CD4-positive, alpha-beta T cell treated with Interleukin-2 at 100 ng/mL for 4 hours (primary cell): ENCODE measurements around the gene NDUFA3.
"Not testable (repeated sequence)": the region's sequence is repeated elsewhere in the genome, so short reads cannot be mapped to it uniquely, and the experiment has no call there.

Source experiments
- DNase-seq: peaks from one replicate; pipeline ENCODE4 v3.0.0-alpha.2; 2020; ENCODE audit warnings: low spot score

The NDUFA3 gene

GRCh38 chr19:54102421-54103169 lies at the start of gene NDUFA3:
NDUFA3 (plus strand) TSS chr19:54102855; CDS start chr19:54102879, 24 bp downstream.
- peak; percentile 99 for DNase-seq

GRCh38 chr19:54062643-54063042 lies 40.0 kb upstream of the NDUFA3 start:
- DNase-seq: no peak

DNA sequence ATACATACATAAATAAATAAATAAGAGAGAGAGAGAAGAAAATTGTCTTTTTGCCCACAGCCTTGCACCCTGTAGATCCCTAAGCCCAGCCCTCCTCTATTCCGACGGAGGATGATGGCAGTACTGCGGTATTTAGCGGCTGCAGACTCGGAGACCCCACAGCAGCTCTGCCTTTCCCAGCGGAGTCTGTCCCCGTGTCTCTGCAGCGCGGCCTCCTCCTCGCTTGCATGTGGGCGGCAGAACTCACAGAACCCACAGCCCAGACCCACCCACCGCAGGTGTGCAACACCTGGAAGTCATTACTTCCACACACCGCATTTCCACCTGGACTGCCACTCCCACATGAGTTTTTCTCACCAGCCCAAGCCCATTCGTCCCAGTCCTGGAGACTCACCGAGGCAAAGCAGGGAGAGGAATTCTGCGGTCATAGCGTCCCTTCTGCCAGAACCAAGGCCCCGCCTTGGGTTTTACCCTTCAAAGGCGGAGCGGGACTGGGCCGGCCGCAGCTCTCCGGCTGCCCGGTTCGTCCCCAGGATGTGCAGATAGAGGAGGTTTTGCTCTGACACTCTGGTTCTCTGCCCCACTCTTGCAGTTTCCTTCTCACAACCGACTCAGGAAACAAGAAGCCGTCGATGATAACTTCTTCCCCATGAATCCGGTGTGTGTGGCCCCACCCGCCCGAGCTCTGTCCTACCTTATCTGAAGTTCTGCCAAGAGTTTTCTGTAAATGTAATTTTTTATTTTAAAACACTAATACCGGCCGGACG lies 39.1 kb upstream of the NDUFA3 start, which contains the start of gene VSTM1:
TSS of gene VSTM1 (minus strand) at position 548 of the 767 bp plus-strand sequence. CDS start at position 428, 120 bp downstream.
- DNase-seq: no peak

DNA sequence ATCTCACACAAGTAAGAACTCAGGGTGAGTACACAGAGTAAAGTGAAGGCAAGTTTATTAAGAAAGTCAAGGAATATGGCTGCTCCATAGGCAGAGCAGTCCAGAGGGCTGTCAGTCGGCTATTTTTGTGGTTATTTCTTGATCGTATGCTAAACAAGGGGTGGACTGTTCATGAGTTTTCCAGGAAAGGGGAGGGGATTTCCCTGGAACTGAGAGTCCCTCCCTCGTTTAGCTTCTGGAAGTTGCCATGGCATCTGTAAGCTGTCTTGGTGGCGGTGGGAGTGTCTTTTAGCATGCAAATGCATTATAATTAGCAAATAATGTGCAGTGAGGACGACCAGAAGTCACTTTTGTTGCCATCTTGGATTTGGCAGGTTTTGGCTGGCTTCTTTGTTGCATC lies 33.2 kb upstream of the NDUFA3 start:
- no peak for DNase-seq

DNA sequence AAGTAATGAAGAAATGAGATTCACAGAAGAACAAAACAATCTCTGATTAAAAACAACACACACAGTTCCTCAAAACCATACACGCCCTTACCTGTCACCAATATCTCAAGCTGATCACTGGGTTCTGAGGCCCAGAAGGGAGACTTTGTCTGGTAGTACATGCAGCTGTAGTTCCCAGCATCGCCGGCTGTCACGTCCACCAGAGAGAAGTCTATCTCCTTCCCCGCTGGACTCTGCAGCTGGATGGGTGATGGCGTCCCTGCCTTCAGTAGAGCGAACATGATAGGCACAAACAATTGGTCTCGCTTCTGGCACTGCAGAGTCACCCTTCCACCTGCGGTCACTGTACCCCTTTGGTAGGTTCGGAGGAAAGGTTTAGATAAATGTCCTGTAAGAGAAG lies 28.8 kb upstream of the NDUFA3 start:
- no peak for DNase-seq

GRCh38 chr19:54074851-54075250 lies 27.8 kb upstream of the NDUFA3 start:
- no peak for DNase-seq

DNA sequence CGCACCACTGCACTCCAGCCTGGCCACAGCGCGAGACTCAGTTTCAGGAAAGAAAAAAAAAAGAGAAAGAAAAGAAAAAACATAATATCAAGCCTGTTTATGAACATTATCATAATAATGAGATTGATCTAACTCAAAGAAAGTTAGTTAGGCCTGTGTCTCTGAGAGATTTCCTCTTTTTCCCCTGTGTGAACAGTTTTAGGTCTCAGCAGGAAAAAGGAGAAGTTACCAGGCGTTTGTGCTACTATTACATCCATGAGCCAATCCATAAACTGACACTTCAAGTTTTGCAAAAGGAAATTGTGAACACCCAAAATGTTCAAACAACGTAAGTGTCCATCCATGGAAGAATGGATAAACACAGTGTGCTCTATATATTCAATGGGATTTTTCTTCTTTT lies 25.3 kb upstream of the NDUFA3 start:
- no peak for DNase-seq

- no peak for DNase-seq
These were observed 21.6 kb upstream of the NDUFA3 start, which contains the start of gene TARM1 for GRCh38 chr19:54081032-54081431. TARM1 (minus strand) TSS chr19:54081365; CDS start chr19:54081340, 25 bp downstream.

DNA sequence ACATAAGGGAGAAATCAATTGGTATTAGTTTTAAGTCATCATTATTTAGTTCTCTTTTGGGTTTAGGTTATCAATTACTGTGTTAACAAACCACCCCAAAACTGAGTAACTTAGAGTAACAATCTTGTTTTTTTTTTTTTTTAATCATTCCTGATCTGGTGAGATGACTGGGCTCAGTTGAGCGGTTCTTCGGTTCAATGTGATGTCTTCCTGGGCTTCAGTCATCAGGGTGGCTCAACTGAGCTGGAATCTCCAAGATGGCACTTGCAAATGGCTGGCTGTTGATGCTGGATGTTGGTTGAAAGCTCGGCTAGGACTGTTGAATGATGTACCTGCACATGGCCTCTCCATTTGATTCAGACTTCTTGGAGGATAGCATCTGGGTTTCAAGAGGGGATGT lies 18.2 kb upstream of the NDUFA3 start:
- no peak for DNase-seq

DNA sequence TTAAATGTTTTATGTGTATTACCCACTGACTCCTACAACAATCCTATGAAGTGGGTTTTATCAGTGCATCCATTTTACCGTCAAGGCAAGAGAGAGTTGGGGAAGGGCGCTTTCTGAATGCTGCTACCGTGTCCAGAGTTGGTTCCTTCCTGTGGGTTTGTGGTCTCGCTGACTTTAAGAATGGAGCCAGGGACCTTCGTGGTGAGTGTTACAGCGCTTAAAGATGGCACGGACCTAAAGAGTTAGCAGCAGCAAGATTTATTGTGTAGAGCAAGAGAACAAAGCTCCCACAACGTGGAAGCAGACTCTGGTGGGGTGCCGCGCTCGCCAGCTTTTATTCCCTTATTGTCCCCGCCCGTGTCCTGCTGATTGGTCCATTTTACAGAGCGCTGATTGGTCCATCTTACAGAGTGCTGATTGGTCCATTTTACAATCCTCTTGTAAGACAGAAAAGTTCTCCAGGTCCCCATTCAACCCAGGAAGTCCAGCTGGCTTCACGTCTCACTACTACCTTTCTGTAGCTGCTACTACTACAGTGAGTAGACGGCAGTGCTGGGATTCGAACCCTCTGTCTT lies 8.1 kb upstream of the NDUFA3 start:
- no peak for DNase-seq

DNA sequence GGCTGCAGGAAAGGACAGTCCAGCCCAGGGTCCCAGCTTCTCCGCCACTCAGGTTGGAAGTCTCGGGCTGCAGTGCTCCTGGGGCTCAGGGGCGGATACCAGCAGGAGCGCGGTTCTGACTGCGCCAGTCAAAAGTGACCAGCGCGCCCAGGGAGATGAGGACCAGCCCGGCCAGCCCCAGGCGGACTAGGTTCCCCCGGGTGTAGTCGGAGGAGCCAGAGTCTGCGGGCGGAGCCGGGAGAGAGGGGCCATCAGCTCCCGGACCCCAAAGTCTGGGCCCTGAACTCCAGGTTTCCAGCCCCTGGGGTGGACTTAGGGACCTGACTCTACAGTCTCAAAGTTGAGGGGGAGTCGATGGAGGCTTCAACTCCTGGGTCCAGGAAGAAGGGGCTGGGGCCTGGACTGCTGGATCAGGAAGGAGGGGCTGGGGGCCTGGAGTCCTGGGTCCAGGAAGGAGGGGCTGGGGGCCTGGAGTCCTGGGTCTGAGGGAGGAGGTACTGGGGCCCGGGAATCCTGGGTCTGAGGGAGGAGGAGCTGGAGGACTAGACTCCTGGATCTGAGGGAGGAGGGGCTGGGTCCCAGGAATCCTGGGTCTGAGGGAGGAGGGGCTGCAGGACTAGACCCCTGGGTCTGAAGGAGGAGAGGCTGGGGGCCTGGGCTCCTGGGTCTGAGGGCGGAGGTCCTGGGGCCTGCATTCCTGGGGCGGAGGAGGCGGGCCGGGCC lies 7.4 kb upstream of the NDUFA3 start:
- no peak for DNase-seq

GRCh38 chr19:54095859-54096616 lies 6.6 kb upstream of the NDUFA3 start:
- peak; percentile 48 for DNase-seq

DNA sequence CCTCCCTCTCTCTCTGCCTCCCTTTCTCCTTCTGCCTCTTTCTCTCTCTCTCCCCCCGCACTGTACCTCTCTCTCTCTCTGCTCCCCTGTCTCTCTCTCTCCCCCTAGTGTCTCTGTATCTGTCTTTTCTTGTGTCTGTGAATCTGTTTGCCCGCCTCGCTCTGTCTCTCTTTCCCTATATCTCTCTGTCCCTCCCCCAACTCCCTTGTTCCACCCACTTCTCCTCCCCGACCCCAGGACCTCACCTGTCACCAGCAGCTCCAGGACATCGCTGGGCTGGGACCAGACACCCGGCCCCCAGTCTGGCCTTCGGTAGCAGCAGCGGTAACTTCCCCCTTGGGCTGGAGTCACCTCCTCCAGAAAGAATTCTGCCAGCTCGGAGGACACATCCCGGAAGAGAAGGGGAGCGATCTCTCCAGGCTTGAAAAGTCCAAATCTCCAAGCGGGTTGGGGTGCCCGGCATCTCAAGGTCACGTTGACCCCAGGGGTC lies 6.0 kb upstream of the NDUFA3 start:
- DNase-seq: peak; percentile 37

GRCh38 chr19:54099190-54099902 lies 3.3 kb upstream of the NDUFA3 start:
- DNase-seq: no peak

DNA sequence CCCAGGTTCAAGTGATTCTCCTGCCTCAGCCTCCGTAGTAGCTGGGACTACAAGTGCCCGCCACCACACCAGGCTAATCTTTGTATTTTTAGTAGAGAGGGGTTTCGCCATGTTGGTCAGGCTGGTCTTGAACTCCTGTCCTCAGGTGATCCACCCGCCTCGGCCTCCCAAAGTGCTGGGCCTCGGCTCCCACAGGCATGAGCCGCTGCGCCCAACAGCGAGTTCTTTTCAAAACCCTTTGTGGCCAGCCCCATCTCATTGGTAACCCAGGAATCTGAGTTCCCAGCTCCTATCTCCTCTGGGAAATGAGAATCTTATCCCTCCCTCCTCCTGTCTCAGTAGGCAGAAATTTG lies 2.8 kb upstream of the NDUFA3 start:
- not testable (repeated sequence) for DNase-seq

- DNase-seq: no peak
These were observed 2.1 kb upstream of the NDUFA3 start, which contains the start of gene OSCAR for GRCh38 chr19:54100561-54100960. OSCAR (minus strand) TSS chr19:54100803; CDS start chr19:54100792, 11 bp downstream.

- no peak for DNase-seq
These were observed 2.5 kb downstream of the NDUFA3 start for GRCh38 chr19:54104998-54105715.

- DNase-seq: no peak
These were observed 3.1 kb downstream of the NDUFA3 start for GRCh38 chr19:54105796-54106195.

- no peak for DNase-seq
These were observed 4.1 kb downstream of the NDUFA3 start for GRCh38 chr19:54106716-54107115.
